ENCODE data around the gene TXNDC12.

GRCh38 chr1:52026278-52026677 lies 28.7 kb downstream of the TXNDC12 start:
- TF ChIP-seq CTCF (IDR thresholded peaks at IDR 0.05) = no peak
- TF ChIP-seq POLR2A (IDR thresholded peaks at IDR 0.05) = no peak
